Adipose tissue (tissue), 3 donors: Measurements from ENCODE around the gene SNX1. TPM values are rescaled to one million over a fixed set of nuclear protein-coding genes. Genes with fewer than 3 reads are reported as not detected.

Experiments used
- H3K27ac ChIP-seq: one replicate; pipeline ENCODE4 v1.5.1; 2013; ENCODE audit warnings: low read depth, low read length
- WGBS, 3 donors: extraction: QIAGEN DNeasy Blood & Tissue Kit; methylation state at CpG; one replicate each; pipeline ENCODE4 v1.1.7; 2013; 5-methylcytosine and 5-hydroxymethylcytosine counted together
- polyA plus RNA-seq, 3 donors: library from polyadenylated mRNA; stranded (reverse); fragments of 200-250 nt; gene quantifications; one replicate each; pipeline ENCODE4 v1.2.3, GENCODE V29; 2013
- donor health status: healthy with polysubstance abuse.
- donor health status: Bipolar disorder and iron deficiency.
- donor health status: healthy.

The SNX1 gene
- polyA plus RNA-seq, 3 donors, result 35.6 to 99.9 (median 93.2) TPM

DNA sequence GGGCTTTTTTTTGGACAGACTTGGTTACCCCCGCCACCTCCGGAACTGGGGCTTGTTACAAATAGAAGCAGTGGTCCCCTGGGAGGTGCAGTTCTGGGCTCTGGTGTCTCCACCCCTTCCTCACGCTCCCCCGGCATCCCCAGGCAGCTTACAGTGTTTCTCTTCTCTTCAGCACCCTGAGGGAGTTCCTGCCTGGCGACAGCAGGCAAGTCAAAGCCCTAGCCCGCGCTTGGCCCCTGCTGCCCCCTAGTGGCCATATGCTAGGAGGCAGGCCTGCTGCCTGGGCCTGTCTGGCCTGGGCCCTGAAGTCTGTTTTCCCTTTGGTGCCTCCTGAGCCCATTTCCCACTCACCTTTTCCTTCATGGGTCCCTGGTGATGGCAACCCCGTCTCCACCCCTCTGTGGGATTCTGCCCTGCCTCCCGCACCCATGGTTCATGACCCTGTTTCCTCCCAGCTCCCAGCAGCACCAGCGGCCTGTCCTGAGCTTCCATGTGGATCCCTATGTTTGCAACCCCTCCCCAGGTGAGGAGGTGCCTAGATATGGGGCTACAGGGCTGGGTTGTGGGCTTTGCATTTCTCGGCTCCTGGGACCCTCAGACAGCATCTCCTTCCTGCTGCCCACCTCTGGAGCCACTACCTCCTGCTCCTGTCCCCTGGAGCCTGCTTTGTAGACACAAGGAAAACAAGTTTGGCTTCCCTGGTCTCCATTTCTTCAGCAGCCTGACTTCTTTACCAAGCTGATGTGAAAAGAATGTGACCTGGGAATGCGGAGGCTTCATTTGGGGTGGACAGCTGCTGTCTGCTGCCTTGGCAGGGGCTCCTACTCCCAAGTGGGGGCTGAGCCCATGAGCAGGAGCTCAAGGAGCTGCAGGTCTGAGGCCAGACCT lies 57.9 kb downstream of the SNX1 start:
- no peak overlapping the region for H3K27ac ChIP-seq
- WGBS, 3 donors, result 17 to 20% (median 19%) methylated on average over 12 of the region's 12 CpGs

DNA sequence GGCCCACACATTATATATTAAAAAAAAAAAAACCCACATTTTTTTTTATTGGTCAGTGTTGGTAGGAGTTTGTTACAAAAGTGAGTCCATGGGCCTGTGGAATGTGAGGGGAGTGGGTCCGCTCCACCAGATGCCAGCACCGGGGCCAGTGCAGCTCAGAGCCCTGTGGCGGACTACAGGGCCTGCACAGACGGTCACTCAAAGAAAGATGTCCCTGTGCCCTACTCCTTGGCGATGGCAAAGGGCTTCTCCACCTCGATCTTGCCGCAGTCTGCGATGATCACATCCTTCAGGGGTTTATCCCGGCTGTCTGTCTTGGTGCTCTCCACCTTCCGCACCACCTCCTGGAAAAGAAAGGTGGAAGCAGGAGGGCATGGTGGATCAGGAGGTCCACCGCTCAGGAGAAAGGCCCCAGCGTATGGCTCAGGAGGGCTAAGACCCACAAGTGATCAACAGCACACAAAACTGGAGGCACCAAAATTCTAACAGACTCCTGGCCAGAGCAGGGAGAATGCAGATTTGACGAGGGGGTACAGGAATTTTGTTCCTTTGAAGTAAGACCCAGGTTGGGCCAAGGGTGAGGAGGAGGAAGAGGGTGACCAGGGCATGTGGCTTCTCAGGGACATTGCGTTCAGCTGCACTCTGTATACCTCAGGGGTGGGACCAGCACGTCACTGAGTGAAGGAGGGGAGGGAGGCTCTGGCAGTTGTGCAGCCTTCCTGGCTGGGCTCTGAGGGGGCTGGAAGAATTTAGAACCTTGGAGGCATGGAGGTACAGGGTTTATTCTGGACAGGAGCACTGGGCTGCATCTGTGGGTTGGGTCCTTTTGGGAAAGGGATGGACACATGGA lies 60.2 kb downstream of the SNX1 start:
- WGBS, 3 donors, result 86 to 90% (median 90%) methylated on average over 15 of the region's 15 CpGs
- no peak overlapping the region for H3K27ac ChIP-seq

DNA sequence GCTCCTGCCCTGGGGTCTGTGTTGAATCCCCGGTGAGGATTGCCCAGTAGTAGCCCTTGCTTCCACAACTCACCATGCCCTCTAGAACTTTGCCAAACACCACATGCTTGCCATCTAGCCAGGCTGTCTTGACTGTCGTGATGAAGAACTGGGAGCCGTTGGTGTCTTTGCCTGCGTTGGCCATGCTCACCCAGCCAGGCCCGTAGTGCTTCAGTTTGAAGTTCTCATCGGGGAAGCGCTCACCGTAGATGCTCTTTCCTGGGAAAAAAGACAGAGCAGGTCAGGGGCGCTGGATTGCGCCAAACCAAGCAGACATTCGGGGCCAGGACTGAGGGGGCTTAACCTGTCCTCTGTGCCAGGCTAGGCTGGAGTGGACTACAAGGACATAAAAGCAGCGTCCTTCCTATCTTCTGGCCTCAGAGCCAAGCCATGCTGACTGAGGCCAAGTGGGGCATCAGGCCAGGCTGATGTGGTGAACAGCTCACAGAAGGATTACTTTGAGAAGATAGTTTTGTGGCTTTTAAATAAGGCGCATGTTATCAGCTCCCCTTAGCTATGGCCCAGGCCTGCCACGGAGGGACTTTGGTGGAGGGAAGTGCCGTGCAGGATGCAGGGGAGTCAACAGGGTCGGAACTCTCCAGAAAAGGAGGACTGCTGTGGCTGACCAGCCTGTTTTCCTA lies 61.0 kb downstream of the SNX1 start:
- 79 to 89% (median 86%) methylated on average over 16 of the region's 16 CpGs for WGBS, 3 donors

DNA sequence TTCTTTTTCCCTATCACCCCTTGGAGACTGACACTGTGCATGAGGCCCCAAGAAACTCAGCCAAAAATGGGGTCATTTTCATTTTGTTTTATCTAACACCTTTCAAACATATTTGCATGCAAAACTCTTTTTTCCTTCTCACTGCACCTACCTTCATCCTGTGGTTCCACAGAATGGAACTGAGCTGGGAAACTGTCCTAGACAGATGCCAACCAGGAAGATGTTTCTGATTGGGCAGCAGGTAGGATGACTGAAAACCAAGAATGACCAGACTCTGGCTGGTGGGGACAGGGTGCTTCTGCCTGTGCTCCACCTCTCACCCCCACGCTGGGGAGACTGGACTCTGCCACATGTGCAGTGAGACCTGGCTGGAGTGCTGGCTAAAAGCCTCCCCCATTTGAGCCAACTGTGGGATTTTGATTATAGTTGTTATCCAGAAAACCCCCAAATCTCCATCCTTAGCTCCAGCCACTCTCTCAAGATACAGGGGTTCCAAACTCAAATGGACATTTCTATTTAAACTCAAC lies 61.9 kb downstream of the SNX1 start:
- H3K27ac ChIP-seq, result no peak overlapping the region
- WGBS, 3 donors, result 82 to 100% (median 84%) methylated on average over 1 of the region's 1 CpG

More for the DNA sequence above, 61.0 kb downstream of the SNX1 start:
- H3K27ac ChIP-seq, result no peak overlapping the region

DNA sequence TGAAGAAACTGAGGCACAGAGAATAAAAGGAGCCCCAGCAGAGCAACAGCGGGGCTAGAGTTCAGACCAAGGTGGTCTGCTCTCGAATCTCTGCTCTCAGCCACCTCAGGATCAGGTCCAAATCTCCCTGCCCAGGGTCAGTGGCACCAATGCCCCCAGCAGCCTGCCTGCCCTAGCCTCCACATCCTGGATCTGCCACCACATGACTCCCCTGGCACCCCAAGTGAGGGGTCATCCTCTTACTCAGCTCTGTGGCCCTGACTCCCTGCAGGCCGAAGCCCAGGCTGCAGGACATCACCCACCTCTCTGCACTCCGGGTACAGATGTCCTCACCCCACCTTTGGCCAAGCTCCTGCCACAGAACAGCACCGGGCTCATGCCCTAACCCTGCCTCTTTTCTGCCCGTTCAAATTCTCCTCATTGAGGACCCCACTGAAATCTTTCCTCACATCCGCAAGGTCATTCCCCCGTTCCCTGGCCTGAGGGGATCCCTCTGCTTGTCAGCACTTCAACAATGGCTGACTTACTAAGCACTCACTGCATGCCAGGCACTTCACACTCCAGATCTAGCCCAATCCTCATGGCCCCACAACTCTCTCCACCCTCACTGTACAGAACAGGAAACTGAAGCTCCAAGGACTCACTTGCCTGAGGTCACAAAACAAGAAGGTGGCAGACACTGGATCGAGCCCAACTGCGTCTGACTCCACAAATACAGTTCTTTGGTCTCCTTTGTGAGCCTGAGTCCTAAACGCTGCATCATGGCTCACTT lies 62.8 kb downstream of the SNX1 start:
- 63 to 91% (median 88%) methylated on average over 11 of the region's 11 CpGs for WGBS, 3 donors
- no peak overlapping the region for H3K27ac ChIP-seq

DNA sequence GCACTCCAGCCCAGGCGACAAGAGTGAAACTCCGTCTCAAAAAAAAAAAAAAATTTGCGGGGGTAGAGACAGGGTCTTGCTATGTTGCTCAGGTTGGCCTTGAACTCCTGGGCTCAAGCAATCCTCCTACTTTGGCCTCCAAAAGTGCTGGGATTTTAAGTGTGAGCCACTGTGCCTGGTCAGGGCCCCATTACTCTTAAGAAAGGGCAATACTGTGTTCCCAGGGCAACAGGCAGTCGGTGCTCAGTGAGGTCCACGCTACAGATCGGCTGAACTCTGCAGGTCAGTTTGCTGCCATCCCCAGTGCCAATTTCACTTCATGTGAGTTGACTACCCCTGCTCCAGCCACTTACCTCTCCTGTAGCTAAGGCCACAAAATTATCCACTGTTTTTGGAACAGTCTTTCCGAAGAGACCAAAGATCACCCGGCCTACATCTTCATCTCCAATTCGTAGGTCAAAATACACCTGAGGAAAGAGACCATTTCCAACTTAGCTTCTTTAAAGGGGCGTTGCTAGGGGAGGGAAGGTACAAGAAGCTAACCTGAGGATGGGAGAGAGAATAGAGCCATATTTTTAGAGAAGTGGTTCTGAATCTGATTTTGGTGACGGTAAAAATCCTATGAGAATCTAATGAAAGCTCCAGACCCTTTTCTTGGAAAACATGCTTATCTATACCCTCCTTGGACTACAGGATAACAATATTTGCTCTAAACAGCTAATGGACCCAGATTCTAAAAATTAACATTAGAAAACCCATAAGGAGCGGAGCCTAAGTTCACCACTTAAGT lies 66.1 kb downstream of the SNX1 start:
- H3K27ac ChIP-seq, result no peak overlapping the region
- 24 to 59% (median 51%) methylated on average over 12 of the region's 12 CpGs for WGBS, 3 donors

DNA sequence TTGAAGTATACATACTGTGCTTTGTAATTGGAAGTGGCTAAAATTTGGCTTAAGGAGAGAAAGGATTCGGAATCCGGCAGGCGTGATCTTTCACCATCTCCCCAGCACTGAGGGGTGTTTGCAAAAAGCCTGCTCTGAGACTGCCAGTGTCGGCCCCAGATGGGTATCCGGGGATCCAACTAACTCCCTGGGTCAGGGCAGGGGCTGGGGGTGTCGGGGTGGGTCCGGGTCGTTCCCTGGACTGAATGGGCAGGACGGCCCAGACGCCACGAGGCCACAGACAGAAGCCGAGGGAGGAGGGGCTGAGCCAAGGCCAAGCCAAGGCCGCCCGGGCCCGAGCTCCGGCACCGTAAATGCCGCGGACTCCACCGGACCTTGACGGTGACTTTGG lies 66.7 kb downstream of the SNX1 start:
- H3K27ac ChIP-seq, result no peak overlapping the region
- WGBS, 3 donors, result 0 to 1% (median 0%) methylated on average over 20 to 21 of the region's 21 CpGs

DNA sequence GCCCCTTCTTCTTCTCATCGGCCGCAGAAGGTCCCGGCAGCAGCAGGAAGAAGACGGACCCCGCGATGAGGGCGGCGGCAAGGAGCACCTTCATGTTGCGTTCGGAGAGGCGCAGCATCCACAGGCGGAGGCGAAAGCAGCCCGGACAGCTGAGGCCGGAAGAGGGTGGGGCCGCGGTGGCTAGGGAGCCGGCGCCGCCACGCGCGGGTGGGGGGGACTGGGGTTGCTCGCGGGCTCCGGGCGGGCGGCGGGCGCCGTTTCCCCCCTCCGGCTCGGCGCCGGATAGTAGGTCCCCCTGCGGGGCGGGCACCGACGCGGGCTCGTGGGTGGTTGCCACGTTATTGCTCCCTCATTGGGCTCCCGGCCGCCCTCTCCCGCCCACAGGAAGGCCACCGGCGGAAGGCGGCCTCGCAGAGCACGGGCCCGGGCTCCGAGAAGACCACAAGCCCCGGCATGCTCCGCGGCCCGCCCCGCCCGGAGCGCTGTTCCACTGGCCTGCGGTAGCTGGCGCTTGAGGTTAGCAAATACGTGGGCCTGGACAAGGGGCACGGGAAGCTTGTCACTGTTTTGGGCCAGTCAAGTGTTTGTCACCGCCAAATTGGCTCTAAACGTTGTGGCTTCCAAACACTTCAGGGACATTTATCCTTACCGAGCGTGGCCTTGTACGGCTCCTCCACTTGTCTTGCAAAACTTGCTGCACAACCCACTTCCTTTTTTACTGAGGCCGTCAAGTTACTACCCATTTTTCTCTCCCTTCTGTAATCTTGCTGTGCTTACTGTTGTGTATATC lies 67.3 kb downstream of the SNX1 start, which contains the start of gene PPIB:
Gene PPIB (minus strand): TSS at position 154 of the 790 bp plus-strand sequence. CDS start 36 bp downstream, at position 118.
- WGBS, 3 donors, result 0 to 1% (median 0%) methylated on average over 53 to 69 of the region's 69 CpGs
- peak within 1 kb of the TSS; percentile 4 for H3K27ac ChIP-seq

DNA sequence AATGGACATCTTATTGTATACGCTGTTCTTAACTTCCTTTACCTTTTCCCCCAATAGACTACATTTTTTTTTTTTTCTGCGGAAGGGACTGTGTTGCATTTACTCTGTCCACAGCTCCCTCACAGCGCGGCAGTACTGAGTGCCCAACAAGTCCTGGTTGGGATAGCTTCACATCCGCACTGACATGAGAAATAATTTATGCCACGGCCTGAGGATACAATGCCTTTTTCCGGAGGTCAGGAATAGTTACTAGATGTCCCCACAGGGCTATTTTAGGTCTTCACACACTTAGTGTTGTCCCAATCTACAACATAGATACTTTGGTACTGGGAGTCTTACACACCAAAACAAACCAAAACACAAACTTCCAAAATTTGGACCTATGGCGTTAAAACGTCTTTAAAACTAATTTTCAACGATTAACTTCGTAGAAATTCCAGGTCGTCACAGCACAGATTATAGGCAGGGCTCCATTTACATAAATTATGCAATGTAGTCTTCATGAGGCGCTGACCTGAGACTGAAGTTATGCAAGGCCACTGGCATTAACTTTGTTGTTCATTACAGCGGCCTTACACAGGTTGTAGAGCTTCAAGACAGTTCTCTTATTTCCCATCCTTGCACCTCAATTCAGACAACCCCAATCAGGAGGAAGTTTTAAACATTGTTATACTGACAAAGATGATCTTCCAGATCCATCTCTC lies 68.0 kb downstream of the SNX1 start:
- WGBS, 3 donors, result 29 to 42% (median 32%) methylated on average over 14 of the region's 14 CpGs
- H3K27ac ChIP-seq, result peak overlapping the region; percentile 4

DNA sequence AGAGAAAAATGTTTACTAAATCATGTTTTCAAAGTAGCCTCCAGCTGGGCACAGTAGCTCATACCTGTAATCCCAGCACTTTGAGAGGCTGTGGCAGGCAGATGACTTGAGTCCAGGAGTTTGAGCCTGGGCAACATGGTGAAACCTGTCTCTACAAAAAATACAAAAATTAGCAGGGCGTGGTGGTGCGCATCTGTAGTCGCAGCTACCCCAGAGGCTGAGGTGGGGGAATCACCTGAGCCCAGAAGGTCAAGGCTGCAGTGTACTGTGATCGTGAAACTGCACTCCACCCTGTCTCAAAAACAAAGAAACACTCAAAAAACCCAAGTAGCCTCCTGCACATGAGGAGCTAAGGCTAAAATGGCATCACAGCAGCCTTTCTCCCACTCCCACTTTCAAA lies 68.7 kb downstream of the SNX1 start:
- H3K27ac ChIP-seq, result no peak overlapping the region
- 92 to 96% (median 95%) methylated on average over 4 of the region's 4 CpGs for WGBS, 3 donors

DNA sequence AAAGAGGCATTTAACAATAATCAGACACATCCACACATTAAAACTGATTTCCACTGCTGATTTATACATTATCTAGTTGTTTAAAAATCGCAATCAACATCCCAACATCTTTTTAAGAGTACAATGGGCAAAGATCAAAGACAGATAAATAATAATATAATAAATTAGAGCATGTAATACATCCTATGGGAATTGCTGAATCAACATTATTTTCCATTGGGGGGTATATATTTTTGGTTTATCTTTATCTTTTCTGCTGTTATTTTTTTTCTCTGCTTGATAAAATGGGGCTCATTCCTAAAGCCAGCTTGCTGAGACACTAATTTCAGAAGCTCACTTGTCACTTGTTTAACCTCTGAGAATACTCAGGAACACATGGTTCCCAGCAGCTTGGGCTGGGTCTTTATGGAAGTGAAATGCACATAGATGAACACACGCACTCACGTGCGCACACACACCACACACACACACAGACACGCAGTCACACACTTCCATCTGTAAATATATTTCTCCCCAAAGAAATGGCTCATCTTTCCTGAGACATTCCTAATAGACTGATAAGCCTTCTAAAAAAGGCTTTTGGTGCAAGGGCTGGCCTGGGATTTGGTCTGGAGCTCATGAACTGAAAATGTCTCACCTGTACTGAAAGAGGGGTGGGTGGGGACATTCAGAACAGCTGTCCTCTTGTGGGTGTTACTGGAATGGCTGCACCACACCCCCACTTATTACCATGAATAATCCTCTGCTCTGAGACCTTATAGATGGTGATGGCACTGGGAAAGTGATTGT lies 70.5 kb downstream of the SNX1 start:
- H3K27ac ChIP-seq, result no peak overlapping the region
- WGBS, 3 donors, result 79 to 88% (median 83%) methylated on average over 5 of the region's 5 CpGs

DNA sequence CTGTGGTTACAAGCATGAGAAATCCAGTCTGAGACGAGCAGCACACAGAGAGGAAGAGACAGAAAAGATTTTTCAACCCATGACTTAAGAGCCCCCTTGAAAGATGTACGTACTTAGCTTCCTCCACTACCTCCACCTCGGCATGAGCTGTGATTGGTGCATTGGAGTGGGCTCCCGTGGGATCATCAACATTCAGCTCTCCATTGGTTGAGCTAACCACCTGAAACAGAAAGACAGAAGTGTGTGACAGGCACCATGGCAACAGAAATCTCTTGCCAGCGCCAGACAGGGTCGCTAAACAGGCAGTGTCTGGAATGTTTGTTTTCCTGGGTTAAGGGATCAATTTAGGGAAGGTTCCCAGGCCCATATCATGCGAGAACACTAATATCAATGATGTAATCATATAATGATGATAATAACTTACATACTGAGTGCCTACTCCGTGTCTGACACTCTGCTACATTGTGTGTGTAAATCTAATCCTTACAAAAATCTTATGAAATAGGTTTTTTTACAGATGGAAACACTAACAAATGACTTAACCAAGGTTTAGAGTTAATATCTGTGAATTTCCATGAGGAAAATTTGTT lies 84.5 kb downstream of the SNX1 start:
- 63 to 84% (median 75%) methylated on average over 8 of the region's 8 CpGs for WGBS, 3 donors
- no peak overlapping the region for H3K27ac ChIP-seq

DNA sequence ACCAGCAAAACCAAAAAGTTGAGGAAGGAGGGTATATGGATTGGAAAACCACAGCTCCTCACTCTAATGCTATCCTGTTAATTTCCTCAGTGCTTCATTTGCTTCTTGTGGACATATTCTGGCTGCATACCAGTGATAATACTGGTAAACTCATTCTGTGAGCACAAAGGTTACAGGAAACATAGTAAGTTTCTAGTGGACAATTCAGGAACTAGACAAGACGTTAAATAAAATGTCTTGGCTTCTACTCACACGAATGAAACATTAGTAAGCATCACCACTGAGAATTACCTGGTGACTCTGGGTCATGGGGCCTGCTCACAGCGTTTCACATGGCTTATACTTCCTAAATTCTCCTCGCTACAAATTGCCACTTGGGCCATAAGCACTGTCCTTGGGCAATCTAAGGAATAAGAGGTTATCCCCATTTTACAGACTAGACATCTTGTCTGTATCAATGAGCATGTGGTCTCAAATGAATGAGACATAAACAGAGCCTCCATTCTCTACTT lies 87.1 kb downstream of the SNX1 start:
- 70 to 88% (median 80%) methylated on average over 4 of the region's 4 CpGs for WGBS, 3 donors
- no peak overlapping the region for H3K27ac ChIP-seq

DNA sequence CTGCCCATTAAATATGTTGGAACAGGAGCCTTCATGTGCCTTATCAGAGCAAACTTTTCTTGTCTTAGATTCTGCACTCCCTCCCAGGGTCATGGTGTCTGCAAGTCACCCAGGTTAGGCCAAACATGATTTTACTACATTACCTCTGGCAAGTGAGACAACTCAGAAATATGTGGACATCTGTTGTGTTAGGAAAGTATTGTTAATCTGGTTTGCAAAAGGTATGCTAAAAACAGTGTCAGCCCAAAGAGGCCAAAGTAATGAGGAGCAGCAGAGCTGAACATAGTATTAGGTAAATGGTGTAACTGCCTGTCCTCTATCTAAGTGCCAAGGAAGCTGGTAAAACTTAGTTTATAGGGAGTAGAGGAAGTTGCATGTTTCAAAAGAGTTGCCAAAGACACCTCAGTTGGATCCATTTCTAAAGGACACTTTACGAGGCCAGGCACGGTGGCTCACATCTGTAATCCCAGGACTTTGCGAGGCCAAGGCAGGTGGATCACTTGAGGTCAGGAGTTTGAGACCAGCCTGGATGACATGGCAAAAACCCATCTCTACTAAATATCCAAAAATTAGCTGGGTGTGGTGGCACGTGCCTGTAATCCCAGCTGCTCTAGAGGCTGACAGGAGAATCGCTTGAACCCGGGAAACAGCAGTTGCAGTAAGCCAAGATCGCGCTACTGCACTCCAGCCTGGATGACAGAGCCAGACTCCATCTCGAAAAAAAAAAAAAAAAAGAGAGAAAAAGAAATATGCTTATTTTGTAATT lies 89.5 kb downstream of the SNX1 start:
- no peak overlapping the region for H3K27ac ChIP-seq
- 84 to 87% (median 87%) methylated on average over 9 of the region's 9 CpGs for WGBS, 3 donors
